Esophagus muscularis mucosa (tissue), 4 donors: ENCODE data around the gene SUMO3. TPM values are rescaled to one million over a fixed set of nuclear protein-coding genes. Genes with fewer than 3 reads are reported as not detected.

Experiments
- DNase-seq: peaks from one replicate; pipeline ENCODE4 v3.0.0-alpha.2; 2017; ENCODE audit errors: extremely low spot score
- H3K27ac ChIP-seq, 4 donors: fragments of 200-600 bp; sonication (generic); replicated peaks in 1 of 4; 1 replicate in 3 of 4; 2 replicates in 1 of 4; pipeline ENCODE4 v1.5.1; 2016 to 2019; ENCODE audit warnings: mild to moderate bottlenecking in 1 of 4
- H3K27me3 ChIP-seq, 4 donors: fragments of 200-600 bp; sonication (generic); one replicate each; pipeline versions ENCODE4 v1.5.1 to v1.6.0; 2016 to 2019
- H3K36me3 ChIP-seq, 4 donors: fragments of 200-600 bp; sonication (generic); one replicate each; pipeline ENCODE4 v1.5.1; 2016 to 2019
- H3K4me1 ChIP-seq, 4 donors: fragments of 200-600 bp; sonication (generic); one replicate each; pipeline ENCODE4 v1.5.1; 2016 to 2019
- H3K4me3 ChIP-seq, 4 donors: fragments of 200-600 bp; sonication (generic); 1 replicate in 2 of 4; 2 replicates in 2 of 4; pipeline ENCODE4 v1.5.1; 2016 to 2019; ENCODE audit warnings: mild to moderate bottlenecking in 4 of 4, moderate library complexity in 1 of 4
- H3K9me3 ChIP-seq, 4 donors: fragments of 200-600 bp; sonication (generic); 1 replicate in 3 of 4; 2 replicates in 1 of 4; pipeline ENCODE4 v1.5.1; 2016 to 2019
- CTCF ChIP-seq, 3 experiments: fragments of 200-600 bp in 2 of 3; fragments of 450-650 bp in 1 of 3; sonication (generic) in 2 of 3; IDR thresholded peaks; one replicate each; pipeline ENCODE4 v1.5.1; 2017 to 2019; ENCODE audit warnings: antibody characterized with exemption in 3 of 3, mild to moderate bottlenecking in 2 of 3, moderate library complexity in 1 of 3
- EP300 ChIP-seq: sonication (generic); formaldehyde crosslinking; IDR thresholded peaks from one replicate; pipeline ENCODE4 v1.6.1; 2017; ENCODE audit warnings: antibody characterized with exemption
- POLR2A ChIP-seq: fragments of 450-650 bp; IDR thresholded peaks from one replicate; pipeline ENCODE4 v1.6.1; 2017; ENCODE audit warnings: antibody characterized with exemption, moderate library complexity, mild to moderate bottlenecking, low read depth
- POLR2AphosphoS5 ChIP-seq, 2 donors: sonication (generic); formaldehyde crosslinking; IDR thresholded peaks; one replicate each; pipeline ENCODE4 v1.6.1; 2017; ENCODE audit warnings: antibody characterized with exemption in 2 of 2
- WGBS: methylation state at CpG from one replicate; pipeline ENCODE4 v1.1.5; 2018; 5-methylcytosine and 5-hydroxymethylcytosine counted together
- intact Hi-C: fragments of 100-400 bp; cut with DNase I; formaldehyde crosslinking; loops from one replicate; pipeline ENCODE4 v1.15.1; 2023
- total RNA-seq, 4 donors: library from RNA; depleted of rRNA; stranded (reverse); fragments of >200 nt; gene quantifications; one replicate each; pipeline versions ENCODE4 v1.1.0 to v1.2.1, GENCODE V29; 2016

The SUMO3 gene
- total RNA-seq, 4 donors from 2014 or later = 46.1 to 52.2 (median 48.6) TPM

- no peak overlapping the region for H3K4me3 ChIP-seq
- H3K9me3 ChIP-seq = peaks cover 0 to 21% (median 16%) of the 10 kb centered on the region in 4 donors
- H3K4me1 ChIP-seq = peaks cover 0 to under 1% (median under 1%) of the 10 kb centered on the region in 4 donors
- TF ChIP-seq POLR2A (no peak), POLR2AphosphoS5 (IDR thresholded peaks at IDR 0.05) (no peak), EP300 (no peak), CTCF (IDR thresholded peaks at IDR 0.05) (no peak)
- DNase-seq = no peak
- 69% methylated on average over 7 of the region's 7 CpGs for WGBS
- intact Hi-C loops = no loop called here
- no peaks in the 10 kb centered on the region for H3K36me3 ChIP-seq
- no peaks in the 10 kb centered on the region for H3K27me3 ChIP-seq
- no peak overlapping the region for H3K27ac ChIP-seq
These were observed 13.5 kb upstream of the SUMO3 start for GRCh38 chr21:44831227-44831860.

GRCh38 chr21:44829507-44830092, 11.7 kb upstream of the SUMO3 start:
- intact Hi-C loops = no loop called here
- H3K9me3 ChIP-seq = peaks cover 0 to 21% (median 16%) of the 10 kb centered on the region in 4 donors
- no peak for DNase-seq
- H3K36me3 ChIP-seq = no peaks in the 10 kb centered on the region
- WGBS = 67% methylated on average over 2 of the region's 2 CpGs
- TF ChIP-seq CTCF (IDR thresholded peaks at IDR 0.05) (no peak), POLR2A (no peak), POLR2AphosphoS5 (IDR thresholded peaks at IDR 0.05) (no peak), EP300 (no peak)
- H3K27ac ChIP-seq = no peak overlapping the region
- no peak overlapping the region for H3K4me3 ChIP-seq
- H3K4me1 ChIP-seq = no peaks in the 10 kb centered on the region
- no peaks in the 10 kb centered on the region for H3K27me3 ChIP-seq

DNA sequence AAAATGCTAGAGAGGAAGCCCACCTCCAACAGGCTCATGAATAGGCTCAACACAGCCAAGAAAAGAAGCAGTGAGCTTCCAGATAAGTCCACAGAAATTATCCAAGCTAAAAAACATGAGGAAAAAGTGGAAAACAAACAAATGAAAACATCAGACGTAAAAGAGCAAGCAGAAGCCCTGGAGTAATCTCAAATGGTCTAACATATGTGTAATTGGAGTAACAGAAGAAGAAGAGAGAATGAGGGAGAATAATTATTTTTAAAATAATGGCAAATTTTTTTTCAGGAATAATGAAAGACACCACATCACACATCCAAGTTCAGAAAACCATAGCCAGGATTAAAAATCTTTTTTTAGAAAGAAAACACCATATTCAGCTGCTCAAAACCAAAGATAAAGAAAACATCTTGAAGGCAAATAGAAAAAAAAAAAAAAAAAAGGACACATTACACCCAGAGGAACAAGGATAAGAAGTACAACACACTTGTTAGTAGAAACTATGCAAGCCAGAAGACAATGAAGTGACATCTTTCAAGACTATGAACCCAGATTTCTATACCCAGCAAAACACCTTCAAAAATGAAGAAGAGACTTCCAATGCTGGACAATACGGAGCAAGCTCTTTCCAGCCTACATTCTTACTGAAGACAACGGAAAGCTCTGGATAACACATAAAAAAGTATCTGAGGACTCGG, 10.6 kb upstream of the SUMO3 start:
- H3K4me3 ChIP-seq = no peak overlapping the region
- no peaks in the 10 kb centered on the region for H3K4me1 ChIP-seq
- no peaks in the 10 kb centered on the region for H3K27me3 ChIP-seq
- intact Hi-C loops = no loop called here
- 85% methylated on average over 4 of the region's 4 CpGs for WGBS
- TF ChIP-seq POLR2AphosphoS5 (IDR thresholded peaks at IDR 0.05) (no peak), CTCF (IDR thresholded peaks at IDR 0.05) (no peak), EP300 (no peak), POLR2A (no peak)
- DNase-seq = no peak
- H3K36me3 ChIP-seq = no peaks in the 10 kb centered on the region
- H3K27ac ChIP-seq = no peak overlapping the region
- H3K9me3 ChIP-seq = peaks cover 0 to 21% (median 16%) of the 10 kb centered on the region in 4 donors

DNA sequence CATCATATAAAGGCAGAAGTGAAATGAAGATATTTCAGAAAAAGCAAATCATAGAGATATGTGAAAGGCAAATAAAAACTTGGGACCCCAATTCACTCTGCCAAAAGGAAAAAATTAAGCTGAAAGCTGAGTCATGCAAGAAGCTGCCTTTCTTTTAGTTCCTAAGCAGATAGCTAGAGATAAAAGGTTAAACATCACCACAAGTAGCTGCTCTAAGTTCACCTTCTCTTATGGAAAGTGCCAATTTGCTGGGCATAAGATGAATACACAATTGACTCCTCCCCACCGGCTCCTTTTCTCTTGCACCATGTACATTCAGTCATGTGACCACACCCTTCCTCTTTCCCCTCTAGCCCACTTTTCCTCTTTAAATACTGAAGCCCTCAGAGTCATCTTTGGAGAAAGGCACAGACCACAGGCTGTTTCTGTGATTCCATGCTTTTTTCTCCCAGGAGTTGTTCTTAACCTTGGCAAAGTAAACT, 5.4 kb upstream of the SUMO3 start:
- Histone ChIP-seq H3K4me1 (peaks cover 5 to 8% (median 7%) of the 10 kb centered on the region in 4 donors), H3K27ac (no peak overlapping the region), H3K27me3 (no peaks in the 10 kb centered on the region), H3K4me3 (no peak overlapping the region), H3K9me3 (peaks cover 0 to 50% (median 27%) of the 10 kb centered on the region in 4 donors), H3K36me3 (no peaks in the 10 kb centered on the region)
- TF ChIP-seq EP300 = no peak
- TF ChIP-seq POLR2A = no peak
- TF ChIP-seq CTCF (IDR thresholded peaks at IDR 0.05) = no peak
- TF ChIP-seq POLR2AphosphoS5 (IDR thresholded peaks at IDR 0.05) = no peak
- WGBS = 85% methylated on average over 1 of the region's 1 CpG
- intact Hi-C loops = no loop called here
- DNase-seq = no peak
